H1 (cell line): ENCODE results near the gene LOC128125822.

ENCODE experiments used
- BACH1 ChIP-seq: IDR thresholded peaks from 2 replicates; pipeline ENCODE4 v1.6.1; 2012; ENCODE audit warnings: low read length, improper control_type of control experiment
- BRCA1 ChIP-seq: IDR thresholded peaks from 2 replicates; pipeline ENCODE4 v1.6.1; 2012; ENCODE audit warnings: low read depth, low read length, improper control_type of control experiment
- CEBPB ChIP-seq: IDR thresholded peaks from 2 replicates; pipeline ENCODE4 v1.6.1; 2012; ENCODE audit warnings: low read depth, low read length
- CTBP2 ChIP-seq: IDR thresholded peaks from 2 replicates; pipeline ENCODE4 v1.7.0; 2011; ENCODE audit warnings: borderline replicate concordance, mild to moderate bottlenecking, moderate library complexity, mixed read lengths, low read length; ENCODE audit not compliant: insufficient read depth, insufficient read length
- CTCF ChIP-seq, 3 experiments: IDR thresholded peaks; 1 replicate in 2 of 3; 2 replicates in 1 of 3; pipeline versions ENCODE4 v1.5.1 to v1.6.1; 2011; ENCODE audit warnings: low read length in 3 of 3, mild to moderate bottlenecking in 3 of 3, inconsistent platforms in 2 of 3, low read depth in 1 of 3, moderate library complexity in 1 of 3; ENCODE audit not compliant: insufficient read depth in 1 of 3; ENCODE audit errors: control extremely low read depth in 1 of 3
- EP300 ChIP-seq, 2 experiments: IDR thresholded peaks; 1 replicate in 1 of 2; 2 replicates in 1 of 2; pipeline ENCODE4 v1.6.1; 2011 to 2012; ENCODE audit warnings: low read depth in 2 of 2, low read length in 2 of 2, mild to moderate bottlenecking in 2 of 2, borderline replicate concordance in 1 of 2, inconsistent platforms in 1 of 2, moderate library complexity in 1 of 2
- MAX ChIP-seq: IDR thresholded peaks from 2 replicates; pipeline ENCODE4 v1.6.1; 2012; ENCODE audit warnings: inconsistent platforms
- RAD21 ChIP-seq, 2 experiments: IDR thresholded peaks in 1 of 2; conservative IDR thresholded peaks in 1 of 2; 2 replicates each; pipeline ENCODE4 v1.6.1; 2011; ENCODE audit warnings: low read depth in 2 of 2, low read length in 2 of 2, improper control_type of control experiment in 1 of 2, inconsistent platforms in 1 of 2, mild to moderate bottlenecking in 1 of 2, moderate library complexity in 1 of 2
- RBBP5 ChIP-seq: IDR thresholded peaks from 2 replicates; pipeline ENCODE4 v1.7.1; 2012; ENCODE audit warnings: low read depth, mild to moderate bottlenecking, inconsistent platforms, low read length, moderate library complexity, borderline replicate concordance
- SIN3A ChIP-seq, 2 experiments: IDR thresholded peaks in 1 of 2; conservative IDR thresholded peaks in 1 of 2; 2 replicates each; pipeline ENCODE4 v1.6.1; 2011 to 2012; ENCODE audit warnings: low read length in 2 of 2, improper control_type of control experiment in 1 of 2, low read depth in 1 of 2, mild to moderate bottlenecking in 1 of 2
- SP1 ChIP-seq: IDR thresholded peaks from 2 replicates; pipeline ENCODE4 v1.6.1; 2011; ENCODE audit warnings: low read depth, low read length
- ZNF274 ChIP-seq: IDR thresholded peaks from 2 replicates; pipeline ENCODE4 v1.7.0; 2012; ENCODE audit warnings: low read length, borderline replicate concordance; ENCODE audit errors: extremely low read depth

DNA sequence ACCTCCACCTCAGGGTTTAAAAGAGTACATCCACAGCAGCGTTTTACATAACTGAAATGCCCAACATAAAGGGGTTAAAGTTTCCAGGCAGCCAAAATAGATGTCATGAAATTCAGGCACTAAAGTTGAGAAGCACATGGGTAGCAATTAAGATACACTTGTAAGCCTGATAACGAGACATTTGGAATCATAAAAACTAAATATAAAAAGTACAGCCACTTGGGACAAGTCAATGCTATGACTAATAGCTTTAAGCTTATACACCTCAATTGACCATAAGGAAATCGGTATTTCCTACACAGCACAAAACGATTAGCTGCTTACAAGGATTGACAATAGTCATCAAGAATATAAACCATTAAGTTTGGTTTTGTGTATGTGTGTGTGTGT is 11.8 kb downstream of the LOC128125822 start:
- no peak for TF ChIP-seq CTCF (IDR thresholded peaks at IDR 0.05; ENCODE audit: control extremely low read depth in 1 of 3, insufficient read depth in 1 of 3, low read depth in 1 of 3, low read length in 3 of 3)
- no peak for TF ChIP-seq SP1
- TF ChIP-seq BRCA1: no peak
- TF ChIP-seq RAD21 (IDR thresholded peaks at IDR 0.05 in 1 of 2, conservative IDR thresholded peaks at IDR 0.05 in 1 of 2; ENCODE audit: low read depth in 2 of 2, low read length in 2 of 2): no peak
- TF ChIP-seq SIN3A (conservative IDR thresholded peaks at IDR 0.05 in 1 of 2, IDR thresholded peaks at IDR 0.05 in 1 of 2; ENCODE audit: low read depth in 1 of 2, low read length in 2 of 2): no peak
- TF ChIP-seq CTBP2: no peak
- TF ChIP-seq RBBP5: no peak
- no peak for TF ChIP-seq EP300 (IDR thresholded peaks at IDR 0.05; ENCODE audit: borderline replicate concordance in 1 of 2, low read depth in 2 of 2, low read length in 2 of 2)
- no peak for TF ChIP-seq BACH1
- no peak for TF ChIP-seq MAX
- TF ChIP-seq CEBPB: no peak
- no peak for TF ChIP-seq ZNF274
